Sigmoid colon (tissue), 7 donors: ENCODE data around the gene IFNAR1. TPM values are rescaled to one million over a fixed set of nuclear protein-coding genes. Genes with fewer than 3 reads are reported as not detected.
A peak's percentile ranks its signal among the peaks of the same experiment; 100 is the strongest.

Experiments used
- DNase-seq: peaks from one replicate; pipeline ENCODE4 v3.0.0-alpha.2; 2019
- H3K27ac ChIP-seq, 4 donors: fragments of 200-600 bp; sonication (generic); one replicate each; pipeline ENCODE4 v1.5.1; 2016 to 2019; ENCODE audit warnings: mild to moderate bottlenecking in 1 of 4
- H3K27me3 ChIP-seq, 3 donors: fragments of 200-600 bp; sonication (generic); one replicate each; pipeline ENCODE4 v1.5.1; 2019; ENCODE audit warnings: mild to moderate bottlenecking in 1 of 3
- H3K36me3 ChIP-seq, 4 donors: fragments of 200-600 bp; sonication (generic); one replicate each; pipeline ENCODE4 v1.5.1; 2016 to 2019
- H3K4me1 ChIP-seq, 4 donors: fragments of 200-600 bp; sonication (generic); one replicate each; pipeline ENCODE4 v1.5.1; 2017 to 2019
- H3K4me3 ChIP-seq, 4 donors: fragments of 200-600 bp; sonication (generic); one replicate each; pipeline ENCODE4 v1.5.1; 2017 to 2019; ENCODE audit warnings: mild to moderate bottlenecking in 2 of 4, moderate library complexity in 1 of 4
- H3K9me3 ChIP-seq, 4 donors: fragments of 200-600 bp in 3 of 4; sonication (generic) in 3 of 4; one replicate each; pipeline versions ENCODE4 v1.5.1 to v1.6.1; 2013 to 2019
- EP300 ChIP-seq, 4 donors: sonication (generic); formaldehyde crosslinking; IDR thresholded peaks; one replicate each; pipeline ENCODE4 v1.6.1; 2017; ENCODE audit warnings: antibody characterized with exemption in 4 of 4
- POLR2A ChIP-seq, 2 donors: fragments of 450-650 bp; IDR thresholded peaks; one replicate each; pipeline ENCODE4 v1.6.1; 2016; ENCODE audit warnings: antibody characterized with exemption in 2 of 2, mild to moderate bottlenecking in 2 of 2, moderate library complexity in 2 of 2
- POLR2AphosphoS5 ChIP-seq, 4 donors: sonication (generic); formaldehyde crosslinking; IDR thresholded peaks; one replicate each; pipeline ENCODE4 v1.6.1; 2017; ENCODE audit warnings: antibody characterized with exemption in 4 of 4
- WGBS, 2 donors: extraction: QIAGEN DNeasy Blood & Tissue Kit; methylation state at CpG; one replicate each; pipeline ENCODE4 v1.1.7; 2013; 5-methylcytosine and 5-hydroxymethylcytosine counted together
- intact Hi-C: fragments of 100-400 bp; cut with DNase I; formaldehyde crosslinking; loops from one replicate; pipeline ENCODE4 v1.15.1; 2023
- polyA plus RNA-seq, 3 donors: library from polyadenylated mRNA; stranded (reverse); fragments of 200-250 nt; gene quantifications; one replicate each; pipeline ENCODE4 v1.2.3, GENCODE V29; 2013
- total RNA-seq, 4 donors: library from RNA; depleted of rRNA; stranded (reverse); fragments of >200 nt; gene quantifications; one replicate each; pipeline ENCODE4 v1.1.0, GENCODE V29; 2016
- TF ChIP-seq, protein P1 (sequence below), 4 experiments: fragments of 450-650 bp in 3 of 4; fragments of 200-600 bp in 1 of 4; IDR thresholded peaks; one replicate each; pipeline ENCODE4 v1.5.1; 2016 to 2019; ENCODE audit warnings: antibody characterized with exemption in 4 of 4, mild to moderate bottlenecking in 3 of 4, moderate library complexity in 2 of 4
- donor health status: healthy with polysubstance abuse.
- donor health status: Bipolar disorder and iron deficiency.
- donor health status: healthy.

Gene IFNAR1
- total and polyA plus RNA-seq, 7 donors, result 6.6 to 32.6 (median 25.5) TPM

GRCh38 chr21:33370305-33370704 lies 45.5 kb downstream of the IFNAR1 start:
- no peaks in the 10 kb centered on the region for H3K36me3 ChIP-seq
- DNase-seq, result no peak
- 97 to 98% methylated on average over 2 of the region's 2 CpGs for WGBS, 2 donors
- H3K4me1 ChIP-seq, result no peaks in the 10 kb centered on the region
- H3K4me3 ChIP-seq, result no peak overlapping the region
- H3K27ac ChIP-seq, result no peak overlapping the region
- peaks cover 0 to 11% (median 9%) of the 10 kb centered on the region in 4 donors for H3K9me3 ChIP-seq
- no peak for TF ChIP-seq POLR2AphosphoS5 (IDR thresholded peaks at IDR 0.05)
- TF ChIP-seq, protein P1, sequence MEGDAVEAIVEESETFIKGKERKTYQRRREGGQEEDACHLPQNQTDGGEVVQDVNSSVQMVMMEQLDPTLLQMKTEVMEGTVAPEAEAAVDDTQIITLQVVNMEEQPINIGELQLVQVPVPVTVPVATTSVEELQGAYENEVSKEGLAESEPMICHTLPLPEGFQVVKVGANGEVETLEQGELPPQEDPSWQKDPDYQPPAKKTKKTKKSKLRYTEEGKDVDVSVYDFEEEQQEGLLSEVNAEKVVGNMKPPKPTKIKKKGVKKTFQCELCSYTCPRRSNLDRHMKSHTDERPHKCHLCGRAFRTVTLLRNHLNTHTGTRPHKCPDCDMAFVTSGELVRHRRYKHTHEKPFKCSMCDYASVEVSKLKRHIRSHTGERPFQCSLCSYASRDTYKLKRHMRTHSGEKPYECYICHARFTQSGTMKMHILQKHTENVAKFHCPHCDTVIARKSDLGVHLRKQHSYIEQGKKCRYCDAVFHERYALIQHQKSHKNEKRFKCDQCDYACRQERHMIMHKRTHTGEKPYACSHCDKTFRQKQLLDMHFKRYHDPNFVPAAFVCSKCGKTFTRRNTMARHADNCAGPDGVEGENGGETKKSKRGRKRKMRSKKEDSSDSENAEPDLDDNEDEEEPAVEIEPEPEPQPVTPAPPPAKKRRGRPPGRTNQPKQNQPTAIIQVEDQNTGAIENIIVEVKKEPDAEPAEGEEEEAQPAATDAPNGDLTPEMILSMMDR (IDR thresholded peaks at IDR 0.05), result no peak
- TF ChIP-seq POLR2A (IDR thresholded peaks at IDR 0.05), result no peak
- no peak for TF ChIP-seq EP300 (IDR thresholded peaks at IDR 0.05)
- intact Hi-C loops, result no loop called here
- H3K27me3 ChIP-seq, result no peaks in the 10 kb centered on the region

DNA sequence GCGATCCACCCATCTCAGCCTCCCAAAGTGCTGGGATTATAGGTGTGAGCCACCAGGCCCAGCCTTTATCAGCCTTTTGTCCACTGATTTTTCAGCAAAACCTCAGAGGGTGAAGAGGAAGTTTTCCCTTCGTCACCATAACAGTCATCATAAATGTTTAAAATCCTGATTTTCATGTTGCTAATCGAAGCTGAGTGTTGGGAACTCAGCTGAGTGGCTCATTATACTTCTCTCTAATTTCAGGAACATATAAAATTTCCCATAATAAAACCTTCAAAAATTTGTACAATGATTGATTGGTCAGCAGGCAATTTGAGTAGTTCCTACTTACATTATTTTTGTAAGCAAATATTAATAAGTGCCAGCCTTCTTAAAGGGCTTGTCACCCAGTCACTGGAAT lies 46.6 kb downstream of the IFNAR1 start:
- H3K27ac ChIP-seq, result no peak overlapping the region
- intact Hi-C loops, result no loop called here
- 75 to 81% methylated on average over 3 of the region's 3 CpGs for WGBS, 2 donors
- DNase-seq, result peak; percentile 4
- H3K36me3 ChIP-seq, result no peaks in the 10 kb centered on the region
- H3K9me3 ChIP-seq, result peaks cover 0 to 11% (median 9%) of the 10 kb centered on the region in 4 donors
- no peak overlapping the region for H3K4me3 ChIP-seq
- no peaks in the 10 kb centered on the region for H3K27me3 ChIP-seq
- H3K4me1 ChIP-seq, result no peaks in the 10 kb centered on the region
- TF ChIP-seq EP300 (IDR thresholded peaks at IDR 0.05) (no peak), POLR2AphosphoS5 (IDR thresholded peaks at IDR 0.05) (no peak), POLR2A (IDR thresholded peaks at IDR 0.05) (no peak)
- TF ChIP-seq, protein P1 (IDR thresholded peaks at IDR 0.05), result no peak

DNA sequence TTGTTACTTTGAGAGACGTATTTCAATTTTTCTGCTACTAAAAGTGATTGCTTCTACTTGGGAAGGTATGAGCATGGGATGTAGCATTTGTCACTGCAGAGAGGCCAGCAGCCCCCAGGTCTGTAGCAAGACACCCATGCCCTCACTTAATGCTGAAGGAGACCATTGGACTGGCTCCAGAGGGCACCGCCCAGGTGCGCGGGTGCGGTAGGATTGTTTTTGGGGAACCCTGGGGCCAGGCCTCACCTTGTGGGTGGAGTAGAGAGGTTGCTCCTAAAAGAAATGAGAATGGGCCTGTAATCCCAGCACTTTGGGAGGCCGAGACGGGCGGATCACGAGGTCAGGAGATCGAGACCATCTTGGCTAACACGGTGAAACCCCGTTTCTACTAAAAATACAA lies 47.8 kb downstream of the IFNAR1 start:
- TF ChIP-seq POLR2A (IDR thresholded peaks at IDR 0.05), result no peak
- TF ChIP-seq POLR2AphosphoS5 (IDR thresholded peaks at IDR 0.05), result no peak
- TF ChIP-seq, protein P1 (IDR thresholded peaks at IDR 0.05), result no peak
- no peak for TF ChIP-seq EP300 (IDR thresholded peaks at IDR 0.05)
- peak; percentile 33 for DNase-seq
- no peaks in the 10 kb centered on the region for H3K4me1 ChIP-seq
- H3K4me3 ChIP-seq, result no peak overlapping the region
- peaks cover 0 to 4% (median 3%) of the 10 kb centered on the region in 4 donors for H3K9me3 ChIP-seq
- no peaks in the 10 kb centered on the region for H3K27me3 ChIP-seq
- intact Hi-C loops, result no loop called here
- H3K27ac ChIP-seq, result no peak overlapping the region
- WGBS, 2 donors, result 95 to 97% methylated on average over 12 of the region's 12 CpGs
- no peaks in the 10 kb centered on the region for H3K36me3 ChIP-seq

- Histone ChIP-seq H3K27me3 (no peaks in the 10 kb centered on the region), H3K4me3 (no peak overlapping the region), H3K27ac (peak overlapping the region in 2 of 4 donors; percentile 17 to 55), H3K4me1 (no peaks in the 10 kb centered on the region), H3K36me3 (no peaks in the 10 kb centered on the region), H3K9me3 (peaks cover 0 to 1% (median 0%) of the 10 kb centered on the region in 4 donors)
- TF ChIP-seq EP300 (IDR thresholded peaks at IDR 0.05), result no peak
- TF ChIP-seq, protein P1 (IDR thresholded peaks at IDR 0.05), result no peak
- no peak for TF ChIP-seq POLR2AphosphoS5 (IDR thresholded peaks at IDR 0.05)
- no peak for DNase-seq
- intact Hi-C loops, result no loop called here
- 96 to 98% methylated on average over 2 of the region's 2 CpGs for WGBS, 2 donors
These were observed 48.7 kb downstream of the IFNAR1 start for GRCh38 chr21:33373451-33373850.

DNA sequence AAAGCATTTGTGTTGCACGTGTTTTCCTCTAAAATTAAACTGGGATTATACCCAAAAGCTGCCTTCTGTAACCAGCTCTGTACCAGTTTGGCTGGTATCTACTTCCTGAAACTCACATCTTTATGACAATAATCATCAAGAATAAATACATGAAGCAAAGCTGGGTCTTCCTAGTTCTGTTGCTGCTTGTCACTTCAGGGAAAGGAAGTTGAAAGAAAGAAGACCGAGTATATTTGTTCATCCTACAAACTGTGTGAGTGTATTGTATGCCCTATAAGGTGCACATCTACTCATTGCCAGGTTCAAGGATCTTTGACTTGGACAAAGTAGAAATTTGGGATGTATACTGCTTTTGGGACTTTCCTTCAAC lies 49.3 kb downstream of the IFNAR1 start:
- Histone ChIP-seq H3K27ac (peak overlapping the region in 2 of 4 donors; percentile 17 to 55), H3K36me3 (no peaks in the 10 kb centered on the region), H3K9me3 (no peaks in the 10 kb centered on the region), H3K4me1 (no peaks in the 10 kb centered on the region), H3K4me3 (no peak overlapping the region), H3K27me3 (no peaks in the 10 kb centered on the region)
- TF ChIP-seq EP300 (IDR thresholded peaks at IDR 0.05), result no peak
- no peak for DNase-seq
- intact Hi-C loops, result no loop called here
- WGBS, 2 donors, result 16 to 29% methylated on average over 2 of the region's 2 CpGs
